ENCODE measurements around the gene AKAP17A.
A peak's percentile ranks its signal among the peaks of the same experiment; 100 is the strongest.

Gene AKAP17A

DNA sequence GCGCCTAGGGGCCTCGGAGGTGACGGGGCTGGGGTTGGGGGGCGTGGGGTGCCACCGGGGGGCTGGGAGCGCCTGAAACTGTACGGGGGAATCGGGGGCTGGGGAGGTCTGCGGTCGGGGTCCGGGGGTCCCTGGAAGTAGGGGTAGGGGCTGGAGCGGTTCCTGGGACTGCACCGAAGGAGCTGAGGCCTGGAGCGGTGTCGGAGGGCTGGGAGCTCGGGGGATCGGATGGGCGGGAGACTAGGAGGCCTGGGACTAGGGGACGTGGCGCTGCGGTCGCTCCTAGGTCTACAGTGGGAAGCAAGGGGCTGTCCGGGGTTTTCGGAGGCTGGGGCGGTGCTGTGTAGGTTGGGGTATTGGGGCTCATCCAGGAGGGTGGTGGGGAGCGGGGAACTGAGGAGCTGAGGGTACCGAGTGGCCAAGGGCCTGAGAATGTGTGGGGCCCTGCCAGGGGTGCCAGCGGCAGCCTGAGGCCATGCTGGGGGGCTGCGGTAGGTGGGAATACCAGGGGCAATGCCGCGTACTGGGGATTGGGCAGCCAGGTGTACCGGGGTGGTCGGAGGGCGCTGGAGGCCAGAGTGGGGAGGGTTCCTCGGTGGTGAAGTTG is 562 bp downstream of the AKAP17A start:
- peak overlapping the region; percentile 83 for H3K27ac ChIP-seq
- TF ChIP-seq ZFX (IDR thresholded peaks at IDR 0.05) = no peak
- TF ChIP-seq CTCF (conservative IDR thresholded peaks at IDR 0.05) = no peak

- H3K27ac ChIP-seq = peak overlapping the region; percentile 83
- no peak for TF ChIP-seq CTCF (conservative IDR thresholded peaks at IDR 0.05)
- no peak for TF ChIP-seq ZFX (IDR thresholded peaks at IDR 0.05)
Measured at GRCh38 chrX:1592470-1593142, 1.2 kb downstream of the AKAP17A start.

DNA sequence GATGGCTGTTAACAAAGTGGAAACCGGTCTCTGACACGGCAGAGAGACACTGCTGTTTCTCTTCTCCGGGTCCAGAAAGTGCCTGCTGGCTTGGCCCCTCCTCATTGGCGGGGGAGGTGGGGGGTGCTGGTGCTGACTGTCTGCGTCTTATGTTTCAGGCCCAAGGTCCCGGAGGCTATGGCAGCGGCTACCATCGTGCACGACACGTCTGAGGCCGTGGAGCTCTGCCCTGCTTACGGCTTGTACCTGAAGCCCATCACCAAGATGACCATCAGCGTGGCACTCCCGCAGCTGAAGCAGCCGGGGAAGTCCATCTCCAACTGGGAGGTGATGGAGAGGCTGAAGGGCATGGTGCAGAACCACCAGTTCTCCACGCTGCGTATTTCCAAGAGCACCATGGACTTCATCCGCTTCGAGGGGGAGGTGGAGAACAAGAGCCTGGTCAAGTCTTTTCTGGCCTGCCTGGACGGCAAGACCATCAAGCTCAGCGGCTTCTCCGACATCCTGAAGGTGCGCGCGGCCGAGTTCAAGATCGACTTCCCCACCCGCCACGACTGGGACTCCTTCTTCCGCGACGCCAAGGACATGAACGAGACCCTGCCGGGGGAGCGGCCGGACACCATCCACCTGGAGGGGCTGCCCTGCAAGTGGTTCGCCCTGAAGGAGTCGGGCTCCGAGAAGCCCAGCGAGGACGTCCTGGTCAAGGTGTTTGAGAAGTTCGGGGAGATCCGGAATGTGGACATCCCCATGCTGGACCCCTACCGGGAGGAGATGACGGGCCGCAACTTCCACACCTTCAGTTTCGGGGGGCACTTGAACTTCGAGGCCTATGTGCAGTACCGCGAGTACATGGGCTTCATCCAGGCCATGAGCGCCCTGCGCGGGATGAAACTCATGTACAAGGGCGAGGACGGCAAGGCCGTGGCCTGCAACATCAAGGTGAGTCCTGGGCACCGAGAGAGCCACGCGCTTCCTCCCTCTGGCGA is 2.2 kb downstream of the AKAP17A start:
- peak overlapping the region; percentile 83; the same call in 1 of the 2 replicates for H3K27ac ChIP-seq
- no peak for TF ChIP-seq ZFX (IDR thresholded peaks at IDR 0.05)
- TF ChIP-seq CTCF (conservative IDR thresholded peaks at IDR 0.05) = no peak

DNA sequence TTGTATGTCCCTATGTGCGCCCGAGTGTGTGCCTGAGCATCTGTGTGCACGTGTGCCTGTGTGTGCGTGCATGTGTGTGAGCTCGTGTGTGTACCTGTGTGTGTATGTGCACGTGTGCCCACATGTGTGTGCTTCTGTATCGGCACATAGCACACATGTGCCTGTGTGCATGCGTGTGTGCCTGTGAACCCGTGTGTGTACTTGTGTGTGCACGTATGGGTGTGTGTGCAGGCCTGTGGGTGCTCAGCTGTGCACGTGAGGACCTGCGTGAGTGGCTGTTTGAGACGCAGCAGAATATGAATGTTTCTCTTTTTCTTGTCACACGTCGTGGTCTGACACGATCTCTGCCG is 4.3 kb downstream of the AKAP17A start:
- no peak overlapping the region for H3K27ac ChIP-seq
- TF ChIP-seq CTCF (conservative IDR thresholded peaks at IDR 0.05) (no peak), ZFX (IDR thresholded peaks at IDR 0.05) (no peak)

DNA sequence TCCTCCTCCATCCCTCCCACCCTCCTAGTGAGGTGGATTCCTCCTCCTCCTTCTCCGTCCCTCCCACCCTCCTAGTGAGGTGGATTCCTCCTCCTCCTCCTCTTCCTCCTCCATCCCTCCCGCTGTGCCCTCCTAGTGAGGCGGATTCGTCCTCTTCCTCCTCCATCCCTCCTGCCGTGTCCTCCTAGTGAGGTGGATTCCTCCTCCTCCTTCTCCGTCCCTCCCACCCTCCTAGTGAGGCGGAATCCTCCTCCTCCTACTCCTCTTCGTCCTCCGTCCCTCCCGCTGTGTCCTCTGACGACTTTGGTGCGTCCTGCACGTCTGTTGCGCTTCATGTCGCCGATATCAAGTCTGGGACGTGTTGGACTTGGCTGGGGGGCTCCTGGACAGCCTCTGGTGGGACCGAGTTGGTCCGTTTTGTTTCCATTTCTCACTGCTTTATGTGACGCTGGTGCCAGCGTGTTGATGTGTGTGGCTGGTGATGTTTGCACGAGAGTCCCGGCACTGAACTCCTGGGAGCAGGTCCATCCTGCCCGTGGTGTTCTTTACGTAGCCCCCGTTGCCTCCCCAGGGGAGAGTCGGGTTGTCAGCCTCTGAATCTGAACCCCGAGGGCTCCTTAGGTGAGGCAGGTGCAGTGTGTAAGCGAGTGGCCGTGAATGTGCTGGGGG is 5.4 kb downstream of the AKAP17A start:
- no peak overlapping the region for H3K27ac ChIP-seq
- no peak for TF ChIP-seq ZFX (IDR thresholded peaks at IDR 0.05)
- TF ChIP-seq CTCF (conservative IDR thresholded peaks at IDR 0.05) = no peak

DNA sequence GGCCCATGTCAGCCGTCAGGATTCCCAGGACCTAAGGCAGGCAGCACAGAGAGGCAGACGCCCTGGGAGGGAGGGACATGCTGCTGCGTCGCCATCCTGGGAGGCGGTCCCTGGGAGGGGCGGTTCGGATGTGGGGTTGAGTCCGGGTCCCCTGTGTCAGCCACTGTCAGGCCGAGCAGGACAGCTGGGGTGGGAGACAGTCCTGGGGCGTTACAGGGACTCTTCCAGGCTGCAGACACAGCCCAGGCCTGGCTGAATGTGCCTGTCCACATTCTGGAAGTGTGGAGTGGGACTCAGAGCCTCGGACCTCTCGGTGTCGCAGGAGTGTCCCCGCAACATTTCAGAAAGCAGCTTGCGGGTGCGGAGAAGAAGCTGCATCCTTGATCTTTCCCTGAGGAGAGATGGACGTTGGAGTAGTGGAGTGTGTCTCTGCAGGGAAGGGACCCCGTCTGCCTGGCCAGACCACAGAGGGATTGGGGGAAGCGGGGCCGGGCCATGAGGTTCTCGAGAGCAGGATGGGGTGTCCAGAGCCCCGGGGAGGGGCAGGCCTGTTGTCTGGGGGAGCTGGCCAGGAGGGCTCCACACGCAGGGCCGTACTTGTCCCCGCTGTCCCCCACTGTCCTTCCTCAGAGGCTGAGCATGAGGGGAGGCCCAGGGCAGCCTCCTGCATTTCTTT is 6.1 kb downstream of the AKAP17A start:
- TF ChIP-seq ZFX (IDR thresholded peaks at IDR 0.05) (no peak), CTCF (conservative IDR thresholded peaks at IDR 0.05) (no peak)
- H3K27ac ChIP-seq = no peak overlapping the region
